CD4-positive, alpha-beta T cell treated with Interleukin-6 at 100 ng/mL for 8 hours (primary cell): ENCODE data around the gene PLXNA2.
A peak's percentile ranks its signal among the peaks of the same experiment; 100 is the strongest.

ENCODE experiments used
- DNase-seq: peaks from one replicate; pipeline ENCODE4 v3.0.0-alpha.2; 2020; ENCODE audit warnings: mixed read lengths, low spot score

Gene PLXNA2

DNA sequence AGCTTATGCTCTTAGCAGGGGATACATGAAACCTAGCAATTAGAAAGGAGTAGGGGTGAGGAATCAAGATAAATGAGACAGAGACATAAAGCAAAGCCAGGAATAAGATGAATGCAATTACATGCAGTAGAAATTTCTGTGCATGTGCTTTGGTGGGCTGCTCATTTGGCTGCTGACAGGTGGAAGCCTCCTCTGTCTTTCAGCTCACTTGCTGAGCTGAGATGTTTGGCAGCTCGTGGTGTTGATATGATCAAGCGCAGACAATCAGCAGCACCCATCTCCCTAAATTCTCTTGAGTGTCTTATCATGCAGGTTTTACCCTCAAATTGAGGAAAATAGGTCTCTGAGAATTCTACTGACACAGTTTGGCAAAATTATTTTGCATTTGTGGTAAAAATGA lies 224.9 kb downstream of the PLXNA2 start:
- no peak for DNase-seq

DNA sequence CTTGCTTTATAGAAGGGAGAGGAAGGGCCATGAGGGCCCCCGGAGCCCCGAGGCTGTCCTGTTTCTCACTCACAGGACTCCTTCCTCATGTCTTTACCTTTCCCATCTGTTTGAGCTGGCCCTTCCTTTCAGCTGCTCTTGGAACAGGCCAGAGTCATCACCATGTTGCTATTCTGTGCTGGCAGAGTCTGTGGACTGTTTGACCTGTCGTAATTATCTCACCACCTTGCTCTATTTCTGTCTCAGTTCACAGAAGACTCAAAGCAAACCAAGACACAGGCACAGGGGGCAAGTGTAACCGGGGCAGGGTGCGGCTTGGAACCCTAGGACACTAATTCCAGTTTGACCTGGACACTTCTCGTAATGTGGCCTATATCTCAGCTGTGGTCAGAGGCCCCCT lies 228.9 kb downstream of the PLXNA2 start:
- no peak for DNase-seq

DNA sequence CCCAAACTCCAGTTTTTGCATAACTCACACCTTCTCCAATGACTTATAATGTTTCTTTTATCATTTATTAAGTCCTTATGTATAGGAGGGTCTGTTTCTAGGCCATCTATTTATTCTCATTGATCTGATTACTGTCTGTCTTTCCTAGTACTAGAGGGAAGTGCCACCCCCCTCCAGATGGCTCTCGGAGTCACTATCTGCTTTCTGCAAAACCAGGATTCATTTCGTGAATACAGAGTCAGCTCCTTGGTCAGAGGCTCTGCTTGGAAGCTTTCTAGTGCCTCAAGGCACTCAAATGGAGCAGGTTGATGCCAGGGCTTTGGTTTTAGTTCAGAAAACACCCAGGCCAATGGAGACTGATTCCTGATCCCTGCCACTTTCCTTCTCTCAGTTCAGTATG lies 231.0 kb downstream of the PLXNA2 start:
- DNase-seq: no peak

DNA sequence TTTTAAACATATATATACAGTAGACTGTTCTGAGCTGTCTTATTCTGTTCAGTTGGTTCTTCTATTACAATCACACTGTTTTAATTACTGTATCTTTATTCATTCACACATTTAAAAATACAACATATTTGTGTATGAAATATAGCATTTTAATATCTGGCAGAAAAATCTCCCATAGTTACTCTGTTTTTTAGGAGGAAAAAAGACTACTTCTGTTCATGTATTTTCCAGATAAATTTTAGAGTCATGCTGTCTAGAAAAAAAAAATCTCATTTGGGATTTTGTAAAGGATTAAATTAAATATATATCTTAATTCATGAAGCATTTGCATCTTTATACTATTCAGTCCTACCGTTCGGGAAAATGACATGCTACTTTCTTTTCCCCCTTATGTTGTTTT lies 231.5 kb downstream of the PLXNA2 start:
- DNase-seq: no peak

DNA sequence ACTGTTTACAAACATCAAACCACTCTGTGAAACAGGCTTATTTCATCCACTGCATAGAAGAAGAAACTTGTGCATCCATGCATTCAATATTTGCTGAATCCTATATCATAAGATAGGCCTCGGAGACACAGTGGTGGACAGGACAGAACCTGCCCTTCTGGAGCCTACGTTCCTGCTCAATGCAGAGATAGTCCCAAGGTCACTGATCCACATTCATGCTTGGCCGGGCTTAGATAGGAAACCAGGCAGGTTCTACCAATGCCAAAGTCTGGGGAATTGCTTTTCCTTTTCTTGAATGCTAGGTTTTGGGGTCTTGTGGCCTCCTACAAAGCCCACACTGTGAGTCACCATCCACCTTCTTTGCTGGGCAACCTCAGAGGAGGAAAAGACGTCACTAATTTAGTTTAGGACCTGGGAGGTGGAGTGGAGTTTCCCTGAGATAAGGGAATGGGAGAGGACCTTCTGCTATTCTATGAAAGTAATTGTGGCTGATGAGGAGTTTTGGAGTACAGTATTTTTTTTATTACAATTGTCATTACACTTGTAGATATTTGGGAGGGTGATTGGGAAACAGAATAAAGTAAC lies 233.6 kb downstream of the PLXNA2 start:
- DNase-seq: no peak

DNA sequence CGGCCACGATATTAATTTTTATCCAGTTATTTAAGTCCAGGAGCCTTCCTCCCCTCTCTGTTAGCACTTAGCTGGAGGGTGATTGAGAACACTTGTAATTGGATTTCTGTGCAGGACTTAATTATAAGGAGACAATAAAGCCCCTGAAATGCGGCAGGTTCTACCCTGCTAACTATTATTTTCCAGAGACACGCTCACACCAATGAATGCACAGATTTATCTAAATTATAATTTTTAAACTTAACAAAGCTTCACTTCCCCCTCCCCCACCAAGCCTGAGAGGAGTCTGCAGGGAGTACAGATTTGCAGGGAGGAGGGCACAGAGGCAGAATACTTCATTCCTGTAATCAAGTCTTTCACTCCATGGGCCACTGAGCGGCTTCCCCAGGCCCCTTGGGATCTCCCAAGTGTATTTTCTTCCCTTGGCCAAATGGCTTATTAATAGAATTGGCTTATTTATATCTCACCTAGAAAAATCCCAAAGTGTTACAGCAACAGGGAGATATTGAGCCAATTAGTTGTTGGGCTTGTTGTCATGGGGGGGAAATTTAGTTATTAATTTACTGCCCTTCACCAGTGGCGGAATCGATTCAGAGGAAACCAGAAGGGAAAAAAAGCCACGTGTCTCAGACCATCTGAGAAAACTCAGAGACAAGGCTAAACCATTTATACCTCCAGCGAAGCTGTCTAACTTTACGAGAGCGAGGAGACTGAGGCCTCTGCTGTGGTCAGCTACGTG lies 234.3 kb downstream of the PLXNA2 start:
- DNase-seq: no peak

DNA sequence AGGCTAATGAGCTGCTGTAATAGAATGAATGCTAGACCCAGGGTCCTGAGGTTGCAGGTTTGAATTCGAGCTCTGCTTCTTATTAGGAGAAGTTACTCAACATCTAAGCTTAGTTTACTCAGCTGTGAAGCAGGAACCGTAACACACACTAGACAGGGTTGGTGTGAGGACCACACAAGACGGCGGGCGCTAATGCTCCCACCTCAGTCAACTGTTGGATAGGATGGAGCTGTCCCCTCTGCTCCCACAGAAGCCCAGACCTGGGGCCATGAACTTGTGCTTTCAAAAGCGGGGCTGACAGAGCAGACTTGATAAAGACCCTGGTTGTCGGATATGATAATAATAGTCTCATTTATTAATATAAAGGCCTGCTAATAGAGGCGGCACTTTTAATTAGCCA lies 234.9 kb downstream of the PLXNA2 start:
- DNase-seq: no peak

DNA sequence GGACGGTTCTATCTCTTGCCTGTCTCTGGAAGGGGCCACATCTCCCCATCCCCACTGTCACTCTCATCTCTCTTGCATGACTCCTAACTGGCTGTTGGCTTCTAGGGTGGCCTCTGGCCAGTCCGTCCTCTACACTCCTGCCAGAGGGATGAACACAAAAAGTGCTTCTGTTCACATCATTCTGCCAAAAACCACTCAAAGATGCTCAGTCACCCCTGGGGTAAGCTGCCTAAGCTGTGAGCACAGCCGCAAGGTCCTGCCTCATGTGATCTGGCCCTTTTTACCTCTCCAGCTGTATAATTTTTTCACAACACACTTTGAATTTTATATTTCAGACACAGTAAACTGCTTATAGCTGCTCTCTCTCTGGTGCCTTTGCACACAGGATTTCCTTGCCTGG lies 235.7 kb downstream of the PLXNA2 start:
- DNase-seq: no peak

DNA sequence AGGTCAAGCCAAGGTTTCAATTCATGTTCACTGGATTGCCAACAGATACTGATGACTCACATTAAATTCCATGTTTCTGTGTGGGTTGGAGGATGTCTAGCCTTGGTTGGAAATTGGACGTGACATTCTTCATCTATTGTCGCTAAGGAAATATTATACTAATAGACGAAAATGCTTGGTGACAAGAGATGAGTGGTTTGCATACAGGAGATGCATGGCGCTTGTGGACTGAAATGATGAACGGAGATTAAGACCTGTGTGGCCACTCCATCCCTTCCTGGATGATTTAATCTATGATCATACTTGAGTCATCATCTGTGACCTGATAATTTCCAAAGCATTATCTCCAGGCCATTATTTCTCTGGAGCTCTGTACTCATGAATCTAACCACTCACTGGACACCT lies 236.2 kb downstream of the PLXNA2 start:
- DNase-seq: no peak

DNA sequence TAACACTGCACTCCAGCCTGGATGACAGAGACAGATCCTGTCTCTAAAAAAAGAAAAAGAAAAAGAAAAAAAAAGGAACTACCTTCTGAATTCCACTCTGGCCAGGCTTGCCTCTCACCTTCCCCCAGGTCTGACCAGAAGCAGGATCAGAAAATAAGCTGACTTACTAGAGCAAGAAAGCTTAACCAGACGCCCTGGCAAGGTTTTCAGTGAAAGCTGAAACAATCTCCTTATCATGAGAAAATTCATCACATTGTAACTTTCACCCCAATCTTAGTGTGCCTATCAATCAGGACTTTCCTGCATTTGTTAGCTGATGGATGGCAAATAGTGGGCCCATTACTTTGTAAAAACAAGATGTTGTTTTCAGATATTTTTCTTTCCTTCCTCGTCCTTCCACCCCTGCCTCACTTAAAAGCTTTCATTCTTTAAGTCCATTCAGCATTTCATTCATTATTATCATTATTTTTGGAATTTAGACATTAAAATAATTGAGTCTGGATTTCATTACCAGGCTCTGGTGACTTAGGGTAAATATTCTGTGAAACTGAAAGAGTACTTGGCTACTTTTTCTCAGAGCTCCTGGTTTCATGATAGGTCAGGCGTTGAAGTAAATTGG lies 236.8 kb downstream of the PLXNA2 start:
- no peak for DNase-seq

DNA sequence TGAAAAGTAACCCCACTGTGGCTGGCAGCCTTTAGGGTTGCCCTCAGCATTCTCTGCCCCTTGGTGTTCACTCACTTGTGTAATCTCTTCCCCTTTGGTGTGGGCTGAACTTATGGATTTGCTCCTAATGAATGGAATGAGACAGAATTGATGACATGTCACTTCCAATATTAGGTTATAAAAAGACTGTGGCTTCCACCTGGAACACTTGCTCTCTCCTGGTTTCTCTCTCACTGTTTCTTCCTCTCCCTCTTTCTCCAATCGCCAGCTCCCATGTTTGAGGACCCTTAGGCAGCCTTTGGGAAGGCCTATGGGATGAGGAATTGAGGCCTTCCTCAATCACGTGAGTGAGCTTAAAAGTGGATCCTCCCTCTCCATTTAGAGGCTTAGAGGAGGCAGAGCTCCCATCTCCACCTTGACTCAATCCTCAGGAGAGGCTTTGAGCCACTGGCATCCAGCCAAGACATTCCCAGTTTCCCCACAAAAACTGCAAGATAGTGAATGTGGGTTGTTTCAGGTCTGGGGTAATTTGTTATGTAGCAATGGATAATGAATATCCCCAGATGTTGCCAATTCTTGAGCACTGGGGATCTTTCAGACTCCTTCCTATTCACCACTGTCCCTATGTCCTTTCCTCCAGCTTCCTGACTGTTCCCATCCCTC lies 237.8 kb downstream of the PLXNA2 start:
- DNase-seq: no peak

DNA sequence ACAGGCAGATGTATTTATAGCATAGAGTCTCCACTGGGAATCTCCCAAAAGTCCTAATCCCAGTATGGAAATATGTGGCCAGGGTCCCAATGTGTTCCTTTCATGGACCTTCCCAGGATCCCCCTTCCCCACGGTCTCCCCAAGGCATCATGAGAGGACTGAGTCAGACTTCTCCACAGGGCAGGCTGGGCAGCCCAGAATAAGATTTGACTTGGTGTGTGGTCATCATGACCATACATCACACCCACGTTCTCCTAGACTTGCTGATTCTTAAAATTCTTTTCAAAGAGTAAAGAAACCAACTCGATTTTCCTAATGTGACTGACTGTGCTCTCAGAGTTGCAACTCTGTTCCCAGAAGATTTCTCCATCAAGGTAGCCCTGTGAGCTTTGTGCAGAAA lies 239.3 kb downstream of the PLXNA2 start:
- DNase-seq: no peak

DNA sequence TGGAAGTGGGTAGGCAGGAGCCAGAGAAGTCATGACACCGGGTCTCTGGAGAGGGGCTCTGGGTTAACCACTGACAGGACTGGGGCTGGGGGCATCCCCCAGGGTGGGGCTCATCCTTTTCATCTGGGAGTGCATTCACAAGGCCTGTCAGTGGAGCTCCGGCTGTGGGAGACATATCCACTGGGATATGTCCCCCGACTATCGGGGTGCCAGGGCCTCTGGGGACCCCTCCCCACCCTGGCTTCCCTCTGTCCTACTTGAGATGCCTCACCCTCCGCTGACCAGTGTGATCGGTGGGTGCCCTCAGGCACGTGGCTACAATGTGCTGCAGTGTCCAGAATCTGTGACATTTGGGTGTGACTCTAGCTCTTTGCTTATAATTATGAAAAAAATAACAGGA lies 240.9 kb downstream of the PLXNA2 start:
- no peak for DNase-seq

DNA sequence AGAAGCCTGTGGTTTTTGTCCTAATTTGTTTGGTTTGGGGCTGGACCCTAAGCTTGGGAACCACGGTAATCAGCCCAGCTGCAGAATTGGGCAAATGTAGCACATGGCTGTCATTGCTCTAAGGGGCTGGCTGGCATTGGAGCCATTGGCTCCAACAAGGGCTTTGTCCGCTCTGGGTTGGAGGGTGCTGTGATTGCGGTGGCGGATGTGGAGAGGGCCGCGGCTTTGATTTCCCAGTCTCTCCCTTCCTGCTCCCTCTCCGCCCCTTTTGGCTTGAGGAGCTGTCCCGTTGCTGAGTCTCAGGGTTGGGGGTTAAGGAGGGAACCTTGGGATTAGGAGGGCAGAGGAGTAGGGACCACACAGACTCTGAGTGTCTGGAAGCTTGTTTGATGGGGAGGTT lies 241.5 kb downstream of the PLXNA2 start:
- DNase-seq: no peak

DNA sequence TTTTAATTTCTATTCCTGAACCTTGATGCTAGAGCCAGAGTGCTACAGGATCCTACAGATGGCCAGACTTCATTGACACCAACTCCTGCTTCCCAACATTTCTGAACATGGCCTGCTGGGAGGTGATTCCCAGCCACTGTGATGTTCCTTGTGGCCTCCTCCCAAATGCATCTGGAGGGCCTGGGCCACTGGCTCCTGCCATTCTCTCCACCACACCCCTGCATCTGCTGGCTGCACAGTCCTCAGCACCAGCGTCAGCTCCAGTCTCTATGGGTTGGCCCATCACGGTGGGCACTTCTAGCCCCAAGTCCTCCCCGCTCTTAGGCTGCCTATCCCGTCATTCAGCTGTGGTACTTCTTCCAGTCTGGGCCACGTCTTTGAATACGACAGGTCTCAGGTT lies 242.1 kb downstream of the PLXNA2 start:
- no peak for DNase-seq

DNA sequence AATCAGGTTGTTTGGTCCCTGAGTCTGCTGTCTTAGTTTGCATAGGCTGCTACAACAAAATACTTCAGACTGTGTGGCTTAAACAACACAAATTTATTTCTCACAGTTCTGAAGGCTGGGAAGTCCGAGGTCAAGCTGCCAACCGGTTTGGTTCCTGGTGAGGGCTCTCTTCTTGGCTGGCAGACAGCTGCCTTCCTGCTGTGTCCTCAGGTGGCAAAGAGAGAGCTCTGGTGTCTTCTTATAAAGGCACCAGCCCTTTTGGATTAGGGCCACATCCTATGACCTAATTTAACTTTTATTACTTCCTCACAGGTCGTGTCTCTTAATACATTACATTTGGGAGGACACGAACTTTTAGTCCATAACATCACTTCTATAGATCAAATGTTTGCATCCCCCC lies 243.7 kb downstream of the PLXNA2 start:
- no peak for DNase-seq

DNA sequence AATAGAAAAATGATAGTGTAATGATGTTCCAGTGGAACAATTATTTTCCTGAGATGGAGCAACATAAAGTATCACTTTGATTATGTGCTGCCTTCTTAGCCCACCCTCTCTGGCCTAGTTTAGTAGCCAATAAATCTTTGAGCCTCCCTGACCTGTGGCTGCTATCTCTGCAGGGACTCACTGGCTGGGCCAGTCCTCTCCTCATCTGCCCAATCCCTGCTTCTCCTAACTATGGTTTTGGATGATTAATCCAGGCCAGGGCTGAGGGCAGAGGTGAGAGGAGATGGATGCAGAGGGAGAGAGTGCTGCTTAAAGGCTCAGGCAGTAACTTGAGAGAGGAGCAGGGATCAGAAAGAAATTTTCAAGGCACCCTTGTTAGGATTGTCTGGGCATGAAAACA lies 244.2 kb downstream of the PLXNA2 start:
- no peak for DNase-seq

DNA sequence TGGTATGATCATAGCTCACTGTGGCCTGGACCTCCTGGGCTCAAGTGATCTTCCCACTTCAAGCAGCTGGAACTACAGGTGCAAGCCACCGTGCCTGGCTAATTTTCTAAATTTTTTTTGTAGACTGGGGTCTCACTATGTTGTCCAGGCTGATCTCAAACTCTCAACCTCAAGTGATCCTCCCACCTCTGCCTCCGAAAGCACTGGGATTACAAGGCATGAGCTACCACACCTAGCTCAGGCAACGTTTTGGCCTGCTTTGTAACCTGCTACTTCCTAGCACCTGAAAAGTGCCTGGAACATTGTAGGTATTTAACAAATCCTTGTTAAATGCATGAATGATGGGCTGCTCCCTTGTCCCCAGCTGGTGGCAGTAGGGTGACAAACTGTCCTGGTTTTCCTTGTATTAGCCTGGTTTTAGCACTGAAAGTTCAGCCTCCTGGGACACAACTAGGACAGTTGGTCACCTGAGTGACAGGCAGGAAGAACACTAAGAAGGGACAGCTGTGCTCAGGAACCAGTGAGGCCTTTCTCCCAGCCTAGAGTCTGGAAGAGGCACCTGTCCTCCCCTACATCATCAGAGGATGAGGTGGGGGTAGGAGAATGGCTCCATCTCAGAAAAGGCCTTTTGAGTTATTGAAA lies 244.8 kb downstream of the PLXNA2 start:
- no peak for DNase-seq

DNA sequence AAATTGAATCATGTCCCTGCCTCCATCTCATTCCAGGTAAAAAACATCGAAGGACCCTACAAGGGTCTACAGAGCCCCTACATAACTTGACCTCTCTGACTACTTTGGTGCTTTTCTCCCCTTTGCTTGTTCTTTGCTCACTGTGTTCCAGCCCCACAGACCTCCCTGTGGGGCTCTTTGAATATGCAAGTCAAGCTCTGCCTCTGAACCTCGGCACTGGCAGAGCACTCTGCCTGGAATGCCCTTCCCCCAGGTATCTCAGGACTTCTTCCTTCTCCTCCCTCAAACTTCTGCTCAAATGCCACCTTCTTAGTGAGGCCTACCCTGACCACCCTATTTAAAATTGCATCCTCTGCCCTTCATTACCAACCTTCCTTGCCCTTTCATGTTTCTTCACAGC lies 245.5 kb downstream of the PLXNA2 start:
- DNase-seq: no peak

DNA sequence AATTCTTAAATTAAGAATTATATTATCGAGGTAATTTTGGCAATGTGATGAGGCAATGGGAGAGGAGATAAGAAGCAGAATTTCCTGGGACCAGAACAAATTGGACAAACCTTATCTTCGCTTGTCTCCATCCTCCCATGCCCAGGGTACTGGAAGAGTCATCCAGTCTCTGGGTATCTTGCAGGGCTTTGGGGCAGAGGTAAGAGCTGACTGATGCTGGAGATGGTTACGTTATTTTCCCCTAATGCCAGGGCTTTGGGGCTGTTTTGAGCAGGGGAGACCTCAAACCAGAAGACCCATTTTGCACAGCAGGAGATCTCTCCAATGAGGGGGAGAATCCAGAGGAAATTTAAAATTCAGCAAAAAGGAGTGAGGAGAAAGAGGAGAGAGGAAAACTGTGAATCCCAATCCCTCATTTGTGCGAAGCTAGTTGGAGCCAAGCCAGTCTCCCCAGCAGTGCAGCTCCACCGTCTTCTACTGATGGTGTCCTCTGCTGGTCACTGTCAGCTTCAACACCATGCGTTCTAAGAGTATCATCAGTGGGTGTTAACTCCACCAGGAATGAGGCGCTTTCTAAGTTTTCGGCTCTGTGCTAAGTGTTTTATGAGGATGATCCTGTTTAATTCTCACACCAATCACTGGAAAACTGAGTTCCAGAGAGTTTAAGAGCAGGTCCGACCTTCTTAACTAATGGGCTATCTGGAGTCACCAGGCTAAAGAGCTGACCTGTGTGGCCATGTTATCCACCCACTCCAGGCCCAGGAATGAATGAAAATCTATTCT lies 246.5 kb downstream of the PLXNA2 start:
- DNase-seq: peak; percentile 30

DNA sequence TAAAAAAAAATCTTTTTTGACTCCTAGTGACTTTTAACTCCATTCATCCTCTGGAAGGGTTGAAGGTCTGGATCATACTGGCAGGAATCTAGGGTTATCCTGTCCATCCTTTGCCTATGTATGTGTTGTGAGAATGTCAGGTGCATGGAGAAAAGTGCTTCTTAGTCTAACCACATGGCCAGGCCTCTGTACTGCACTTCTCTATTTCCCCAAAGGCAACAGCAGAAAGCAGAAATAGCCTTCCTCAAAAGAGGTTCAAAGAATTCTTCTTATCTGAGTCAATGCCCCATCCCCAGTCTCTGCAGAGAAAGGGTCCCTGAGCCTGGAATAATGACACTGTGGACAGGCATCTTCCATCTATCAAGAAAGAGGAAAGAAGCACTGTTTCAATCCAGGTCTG lies 247.5 kb downstream of the PLXNA2 start:
- DNase-seq: no peak

DNA sequence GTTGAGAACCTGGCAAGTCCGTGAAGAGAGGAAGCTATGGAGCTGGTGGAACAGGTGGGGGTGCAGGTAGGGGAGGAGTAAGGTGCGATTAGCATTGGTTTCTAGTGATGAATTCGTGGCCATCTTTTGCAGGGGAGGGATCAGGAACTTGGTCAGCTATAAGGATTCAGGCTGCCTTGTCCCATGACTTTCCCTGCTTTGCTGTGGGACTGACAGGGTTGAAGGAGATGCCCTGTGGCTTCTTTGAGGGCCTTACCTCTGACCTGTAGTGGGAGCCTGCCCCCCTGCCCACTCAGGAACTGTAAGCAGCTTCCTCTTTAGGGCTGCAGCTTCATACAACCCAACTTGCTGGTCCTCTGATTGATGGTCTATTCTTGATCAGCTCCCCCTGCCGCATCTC lies 248.6 kb downstream of the PLXNA2 start:
- no peak for DNase-seq
